Purkinje cell (primary cell): Measurements from ENCODE around the gene NUDT16. TPM values are rescaled to one million over a fixed set of nuclear protein-coding genes. Genes with fewer than 3 reads are reported as not detected.

Source experiments
- polyA plus RNA-seq: library from polyadenylated mRNA; unstranded; fragments of >200 nt; fragmentation: Nextera tagmentation; gene quantifications from 2 replicates; pipeline ENCODE4 v1.2.1, GENCODE V29; 2014

The NUDT16 gene
- 6.7 and 6.9 TPM in 2 replicates for polyA plus RNA-seq

DNA sequence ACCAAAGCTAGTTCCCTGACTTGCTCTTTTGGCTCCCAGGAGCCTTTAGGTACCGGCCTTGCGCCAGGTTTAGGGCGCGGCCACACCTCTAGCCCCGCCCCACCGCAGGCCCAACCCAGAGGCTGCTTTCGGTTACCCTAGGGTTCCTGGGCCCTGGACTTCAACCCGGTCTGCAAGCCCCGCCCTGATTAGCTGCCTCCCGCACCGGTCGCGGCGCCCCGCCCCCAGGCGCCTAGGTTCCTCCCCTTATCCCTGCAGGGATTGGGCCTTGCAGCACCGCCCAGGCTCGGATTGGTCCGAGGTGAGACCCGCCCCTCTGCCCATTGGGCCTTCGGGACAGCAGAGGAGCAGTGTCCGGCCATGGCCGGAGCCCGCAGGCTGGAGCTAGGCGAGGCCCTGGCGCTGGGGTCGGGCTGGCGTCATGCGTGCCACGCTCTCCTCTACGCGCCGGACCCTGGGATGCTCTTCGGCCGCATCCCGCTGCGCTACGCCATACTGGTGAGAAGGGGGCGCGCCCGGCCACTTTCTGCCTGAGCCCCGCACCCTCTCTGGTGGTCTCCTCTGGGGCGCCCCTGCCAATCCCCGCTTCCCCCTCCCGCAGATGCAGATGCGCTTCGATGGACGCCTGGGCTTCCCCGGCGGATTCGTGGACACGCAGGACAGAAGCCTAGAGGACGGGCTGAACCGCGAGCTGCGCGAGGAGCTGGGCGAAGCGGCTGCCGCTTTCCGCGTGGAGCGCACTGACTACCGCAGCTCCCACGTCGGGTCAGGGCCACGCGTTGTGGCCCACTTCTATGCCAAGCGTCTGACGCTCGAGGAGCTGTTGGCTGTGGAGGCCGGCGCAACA, at the start of gene NUDT16:
Gene NUDT16, plus strand, starts transcription at position 330 of the 847 bp plus-strand sequence. Its CDS starts 31 bp downstream, at position 361.

Other genes with a start within 250 kb of the NUDT16 start
- gene MRPL3, start 121.2 kb downstream of the NUDT16 start, polyA plus RNA-seq = 132 and 150 TPM in 2 replicates